DMS153 (cell line): ENCODE measurements around the gene ZKSCAN8.

Source experiments
- DNase-seq: peaks from one replicate; lab custom pipeline; 2025; lab: John Stamatoyannopoulos, UW

The ZKSCAN8 gene

DNA sequence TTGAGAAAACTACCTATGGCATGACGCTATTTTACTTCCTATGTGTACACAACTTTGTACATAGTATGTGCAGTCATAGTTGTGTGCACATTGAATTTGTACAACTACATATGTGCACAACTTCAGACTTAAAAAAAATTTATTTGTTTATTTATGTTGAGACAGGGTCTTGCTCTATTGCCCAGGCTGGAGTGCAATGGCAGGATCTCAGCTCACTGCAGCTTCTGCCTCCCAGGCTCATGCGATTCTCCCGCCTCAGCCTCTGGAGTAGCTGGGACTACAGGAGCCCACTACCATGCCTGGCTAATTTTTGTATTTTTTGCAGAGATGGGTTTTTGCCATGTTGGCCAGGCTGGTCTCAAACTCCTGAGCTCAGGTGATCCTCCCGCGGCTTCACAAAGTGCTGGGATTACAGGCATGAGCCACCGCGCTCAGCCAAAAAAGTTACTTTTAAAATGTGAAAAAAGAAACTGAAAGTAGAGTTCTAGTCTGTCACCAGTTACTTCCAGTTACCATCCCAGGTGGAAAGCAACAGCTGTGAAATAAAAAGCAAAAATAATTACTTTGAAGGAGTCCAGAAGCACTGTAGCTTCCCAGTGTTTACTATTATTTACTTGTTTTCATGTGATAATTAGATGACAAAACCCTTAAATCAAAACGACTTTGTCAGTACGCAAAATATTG, 1.7 kb upstream of the ZKSCAN8 start:
- no peak for DNase-seq

- DNase-seq = no peak
Measured at GRCh38 chr6:28140616-28141015, 1.1 kb upstream of the ZKSCAN8 start.

DNA sequence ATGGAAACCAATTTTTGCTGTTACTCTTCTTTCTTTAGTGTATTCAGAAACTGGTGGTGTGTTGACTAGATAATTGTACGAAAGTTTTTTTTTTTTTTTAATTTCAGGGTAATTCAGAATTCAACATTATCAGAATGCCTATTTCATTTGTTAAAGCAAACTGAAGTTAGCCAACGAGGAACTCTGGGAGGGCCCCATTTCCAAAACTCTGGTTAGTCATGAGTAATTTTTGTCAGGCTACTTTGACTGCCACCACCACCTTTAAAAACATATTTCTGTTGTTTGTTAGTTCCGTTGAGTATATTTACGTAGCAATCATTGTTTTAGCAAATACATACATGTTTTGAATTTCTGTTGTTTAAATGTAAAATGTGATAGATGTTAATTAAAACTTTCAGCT, 763 bp downstream of the ZKSCAN8 start:
- no peak for DNase-seq

DNA sequence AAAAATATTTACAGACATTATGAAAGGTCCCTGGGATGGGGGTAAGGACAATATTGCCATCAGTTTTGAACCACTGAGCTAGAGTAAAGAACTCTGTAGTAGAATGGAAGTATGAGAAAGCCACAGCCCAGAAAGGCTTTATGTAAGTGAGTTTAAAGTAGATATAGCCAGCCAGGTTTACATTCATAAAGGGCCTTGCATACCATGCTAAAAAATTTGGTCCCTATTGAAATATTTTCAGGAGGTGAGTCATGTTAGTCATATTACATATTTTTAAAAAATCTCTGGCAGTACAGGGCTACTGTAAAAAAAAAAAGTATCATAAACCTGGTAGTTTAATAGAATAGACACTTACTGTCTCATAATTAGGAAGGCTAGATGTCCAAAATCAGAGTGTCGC, 3.5 kb downstream of the ZKSCAN8 start:
- no peak for DNase-seq

- no peak for DNase-seq
Measured at GRCh38 chr6:28152531-28152930, 10.8 kb downstream of the ZKSCAN8 start.

DNA sequence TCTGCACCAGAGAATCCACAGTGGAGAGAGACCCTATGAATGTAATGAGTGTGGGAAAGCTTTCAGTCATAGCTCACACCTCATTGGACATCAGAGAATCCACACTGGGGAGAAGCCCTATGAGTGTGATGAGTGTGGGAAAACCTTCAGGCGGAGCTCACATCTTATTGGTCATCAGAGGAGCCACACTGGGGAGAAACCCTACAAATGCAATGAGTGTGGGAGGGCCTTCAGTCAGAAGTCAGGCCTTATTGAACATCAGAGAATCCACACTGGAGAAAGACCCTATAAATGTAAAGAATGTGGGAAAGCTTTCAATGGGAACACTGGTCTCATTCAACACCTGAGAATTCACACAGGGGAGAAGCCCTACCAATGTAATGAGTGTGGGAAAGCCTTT, 11.9 kb downstream of the ZKSCAN8 start:
- no peak for DNase-seq

GRCh38 chr6:28154357-28154756, 12.7 kb downstream of the ZKSCAN8 start:
- DNase-seq = no peak

GRCh38 chr6:28158318-28158717, 16.6 kb downstream of the ZKSCAN8 start:
- no peak for DNase-seq

DNA sequence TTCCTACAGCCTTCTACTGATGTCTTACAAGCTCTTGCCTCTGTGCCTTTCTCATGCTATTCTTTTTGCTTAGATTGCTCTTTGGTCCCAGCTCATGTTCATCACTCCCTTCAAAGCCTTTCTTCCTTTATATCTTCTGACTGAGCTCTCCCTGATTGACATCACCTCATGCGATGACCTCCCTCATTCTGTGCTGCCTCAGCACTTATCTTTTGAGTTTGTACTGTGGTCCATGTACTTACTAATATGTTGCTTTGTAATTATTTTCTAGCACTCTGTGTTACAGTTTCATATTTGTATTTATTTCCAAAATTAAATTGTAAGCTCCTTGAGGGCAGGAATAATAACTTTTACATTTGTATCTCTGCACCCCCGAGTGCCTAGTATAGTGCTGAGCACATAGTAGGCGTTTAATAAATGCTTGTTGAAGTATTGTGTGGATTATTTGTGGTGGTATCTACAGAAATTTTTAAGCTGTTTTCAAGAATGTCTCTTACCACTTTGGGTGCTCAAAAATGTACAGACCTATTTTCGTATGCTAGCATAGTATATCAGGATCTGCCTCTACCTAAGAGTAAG, 17.4 kb downstream of the ZKSCAN8 start:
- DNase-seq = no peak

DNA sequence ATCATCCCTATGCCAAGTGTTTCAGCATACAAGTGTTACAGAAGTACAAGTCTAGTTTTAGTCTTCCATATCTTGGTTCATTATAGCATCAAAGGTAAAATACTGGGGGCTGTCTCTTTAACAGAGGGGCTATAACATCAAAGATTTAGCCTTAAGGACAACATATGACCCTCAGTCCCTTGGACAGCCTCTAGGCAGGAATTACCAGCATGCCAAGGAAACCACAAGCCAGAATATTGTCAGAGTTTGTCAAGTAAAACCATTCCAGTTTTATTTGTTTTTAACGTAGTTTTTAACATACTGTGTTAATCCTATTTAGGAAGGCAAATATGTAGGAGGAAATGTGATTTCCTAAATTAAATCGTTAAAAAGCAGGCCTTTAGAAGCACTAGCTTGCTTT, 18.6 kb downstream of the ZKSCAN8 start:
- DNase-seq = no peak

GRCh38 chr6:28161410-28162079, 19.9 kb downstream of the ZKSCAN8 start:
- DNase-seq = peak; percentile 39

DNA sequence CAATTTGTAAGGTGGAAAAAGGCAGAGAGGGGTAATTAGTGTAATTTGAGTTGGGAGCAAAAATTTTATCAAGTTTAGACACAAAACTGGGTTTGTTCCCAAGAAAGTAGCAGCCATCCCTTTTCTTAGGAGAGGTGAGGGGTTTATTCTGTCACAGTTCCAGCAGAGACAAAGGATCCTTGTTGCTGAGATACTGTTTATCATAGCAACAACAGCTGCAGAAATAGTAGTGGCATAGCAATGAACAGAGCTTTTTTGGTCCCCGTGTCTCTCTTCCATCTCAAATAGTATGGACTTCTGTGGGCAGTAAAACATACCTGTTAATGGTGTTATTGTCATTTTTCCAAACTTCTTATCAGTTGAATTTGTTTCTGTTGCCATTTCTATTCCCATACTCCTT, 23.9 kb downstream of the ZKSCAN8 start:
- DNase-seq = no peak

- DNase-seq = no peak
Measured at GRCh38 chr6:28167068-28167467, 25.4 kb downstream of the ZKSCAN8 start.

- no peak for DNase-seq
Measured at GRCh38 chr6:28167926-28168325, 26.2 kb downstream of the ZKSCAN8 start.

DNA sequence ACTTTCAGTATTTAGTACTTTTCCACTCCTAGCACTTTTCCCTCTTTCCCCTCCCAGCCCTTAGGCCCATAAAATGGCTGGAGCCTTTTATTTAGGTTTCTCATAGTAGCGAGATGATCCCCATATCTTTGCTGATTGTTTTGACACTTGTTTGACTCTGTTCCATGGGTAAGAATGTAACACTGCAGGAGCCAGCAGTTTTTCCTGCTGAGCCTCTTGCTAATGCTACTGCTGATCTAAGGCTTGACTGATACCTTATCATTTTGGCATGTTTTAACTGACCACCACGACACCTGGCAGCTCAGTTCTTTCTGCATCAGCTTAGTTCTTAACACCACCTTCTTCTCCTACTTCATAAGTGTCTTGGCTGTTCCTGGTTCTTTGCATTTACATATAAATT, 29.6 kb downstream of the ZKSCAN8 start:
- DNase-seq = no peak

- DNase-seq = no peak
Measured at GRCh38 chr6:28172006-28172405, 30.3 kb downstream of the ZKSCAN8 start.

GRCh38 chr6:28176373-28176772, 34.7 kb downstream of the ZKSCAN8 start:
- no peak for DNase-seq

GRCh38 chr6:28182255-28182654, 40.6 kb downstream of the ZKSCAN8 start:
- DNase-seq = no peak

DNA sequence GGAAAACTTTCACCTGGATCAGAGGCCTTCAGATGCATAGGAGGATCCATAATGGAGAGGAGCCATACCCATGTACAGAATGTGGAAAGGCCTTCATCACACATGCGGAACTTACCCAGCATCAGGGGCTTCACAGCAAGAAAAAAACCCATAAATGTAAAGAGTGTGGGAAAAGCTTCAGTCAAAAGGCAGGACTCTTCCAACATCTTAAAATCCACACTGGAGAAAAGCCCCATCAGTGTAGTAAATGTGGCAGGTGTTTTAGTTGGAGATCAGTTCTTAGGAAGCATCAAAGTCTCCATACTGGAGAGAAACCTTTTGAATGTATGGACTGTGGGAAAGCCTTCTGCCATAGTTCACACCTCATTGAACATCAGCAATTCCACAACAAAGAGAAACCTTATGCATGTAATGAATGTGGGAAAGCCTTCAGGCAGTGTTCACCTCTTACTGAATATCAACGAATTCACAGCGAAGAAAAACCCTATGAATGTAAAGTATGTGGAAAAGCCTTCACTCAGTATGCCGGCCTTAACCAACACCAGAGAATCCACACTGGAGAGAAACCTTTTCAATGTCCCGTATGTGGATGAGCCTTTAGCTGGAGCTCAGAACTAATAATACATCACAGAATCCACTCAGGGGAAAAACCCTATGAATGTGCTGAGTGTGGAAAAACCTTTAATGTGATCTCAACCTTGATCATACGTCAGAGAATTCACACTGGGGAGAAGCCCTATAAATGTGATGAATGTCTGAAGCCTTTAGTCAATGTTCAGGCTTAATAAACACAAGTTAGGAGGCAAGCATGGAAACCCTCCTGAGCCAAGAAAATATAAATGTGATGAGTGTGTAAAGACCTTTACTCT, 46.7 kb downstream of the ZKSCAN8 start:
- DNase-seq = no peak

GRCh38 chr6:28200020-28200419, 58.3 kb downstream of the ZKSCAN8 start:
- no peak for DNase-seq

GRCh38 chr6:28203201-28203600, 61.5 kb downstream of the ZKSCAN8 start:
- DNase-seq = no peak

DNA sequence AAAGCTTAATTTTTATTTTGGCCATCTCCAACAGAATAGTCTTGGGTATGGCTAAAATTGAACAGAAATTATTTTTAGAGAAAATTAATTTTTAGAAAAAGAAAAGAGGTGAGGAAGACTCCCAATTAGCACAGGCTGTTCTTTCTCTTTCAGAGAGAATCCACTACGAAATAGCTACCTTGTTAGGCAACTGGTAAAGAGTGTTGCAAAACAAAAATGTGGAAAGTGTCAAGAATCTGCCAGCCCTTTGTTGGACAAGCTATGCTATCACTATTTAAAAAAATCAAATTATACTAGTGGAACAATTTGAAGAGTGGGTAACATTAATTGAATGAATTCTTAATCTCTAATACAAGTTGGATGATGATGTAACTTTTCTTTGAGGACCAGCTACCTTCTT, 64.2 kb downstream of the ZKSCAN8 start:
- no peak for DNase-seq

GRCh38 chr6:28206527-28206926, 64.8 kb downstream of the ZKSCAN8 start:
- no peak for DNase-seq
